Mucosa of descending colon (tissue), 3 donors: ENCODE measurements around the gene MAP1B. TPM values are rescaled to one million over a fixed set of nuclear protein-coding genes. Genes with fewer than 3 reads are reported as not detected.

Source experiments
- ATAC-seq: fragments of 200-7000 bp; cut with Tn5 transposase; one replicate; pipeline ENCODE4 v1.9.1; 2020; ENCODE audit warnings: mild to moderate bottlenecking, moderate library complexity
- DNase-seq, 3 donors: peaks; one replicate each; pipeline ENCODE4 v3.0.0-alpha.2; 2020
- H3K36me3 ChIP-seq: fragments of 200-600 bp; one replicate; pipeline ENCODE4 v1.8.0; 2021; ENCODE audit warnings: low read depth, mild to moderate bottlenecking
- H3K4me1 ChIP-seq: fragments of 200-600 bp; one replicate; pipeline ENCODE4 v1.8.0; 2021; ENCODE audit warnings: low read depth, mild to moderate bottlenecking
- H3K4me3 ChIP-seq: fragments of 200-600 bp; one replicate; pipeline ENCODE4 v1.8.0; 2021; ENCODE audit warnings: mild to moderate bottlenecking
- H3K9me3 ChIP-seq: fragments of 200-600 bp; one replicate; pipeline ENCODE4 v1.8.0; 2021; ENCODE audit warnings: mild to moderate bottlenecking
- CTCF ChIP-seq: fragments of 200-600 bp; IDR thresholded peaks from one replicate; pipeline ENCODE4 v1.8.0; 2022; ENCODE audit warnings: antibody characterized with exemption, mild to moderate bottlenecking
- intact Hi-C, 2 donors: fragments of 100-400 bp; cut with DNase I in 1 of 2; cut with micrococcal nuclease in 1 of 2; formaldehyde crosslinking; loops; one replicate each; pipeline versions ENCODE4 v1.11.0 to v1.11.1; 2022; cut with DNase I, micrococcal nuclease
- total RNA-seq, 3 donors: library from RNA; stranded (reverse); fragmentation: NEBNext Ultra II Directional in 2 of 3; extraction: Animal tissue kit (Norgen Biotek cat#: 25700) in 2 of 3; gene quantifications; one replicate each; pipeline versions ENCODE4 v1.2.1 to v1.2.4, GENCODE V29; 2021 to 2023
- donor health status: DM: no; HTN: no; CAD: no; lungs with moderate emphysema.
- donor health status: DM: no; HTN: no; CAD: no.
- donor health status: DM: no; HTN: yes; CAD: no.

MAP1B gene
- total RNA-seq, 3 donors from 2014 or later, result 6.5 to 72.3 (median 20.9) TPM

- intact Hi-C loops, result no loop called here
- DNase-seq (no peak), ATAC-seq (no peak)
- H3K36me3 ChIP-seq, result no peaks in the 10 kb centered on the region
- no peak for TF ChIP-seq CTCF
- no peak overlapping the region for H3K4me3 ChIP-seq
- no peaks in the 10 kb centered on the region for H3K4me1 ChIP-seq
- H3K9me3 ChIP-seq, result no peaks in the 10 kb centered on the region
Measured at GRCh38 chr5:72066705-72067107, 40.6 kb upstream of the MAP1B start.

- DNase-seq (no peak), ATAC-seq (no peak)
- no peaks in the 10 kb centered on the region for H3K9me3 ChIP-seq
- no peaks in the 10 kb centered on the region for H3K36me3 ChIP-seq
- H3K4me1 ChIP-seq, result no peaks in the 10 kb centered on the region
- intact Hi-C loops, result no loop called here
- no peak overlapping the region for H3K4me3 ChIP-seq
- no peak for TF ChIP-seq CTCF
Measured at GRCh38 chr5:72067682-72068470, 39.4 kb upstream of the MAP1B start.

- no peaks in the 10 kb centered on the region for H3K4me1 ChIP-seq
- intact Hi-C loops, result no loop called here
- no peaks in the 10 kb centered on the region for H3K9me3 ChIP-seq
- no peaks in the 10 kb centered on the region for H3K36me3 ChIP-seq
- TF ChIP-seq CTCF, result no peak
- ATAC-seq, result no peak
- H3K4me3 ChIP-seq, result no peak overlapping the region
- DNase-seq, result no peak
Measured at GRCh38 chr5:72070529-72070928, 36.7 kb upstream of the MAP1B start.

GRCh38 chr5:72071906-72072305 is 35.4 kb upstream of the MAP1B start:
- ATAC-seq (no peak), DNase-seq (no peak)
- H3K9me3 ChIP-seq, result no peaks in the 10 kb centered on the region
- no peak overlapping the region for H3K4me3 ChIP-seq
- intact Hi-C loops, result no loop called here
- no peak for TF ChIP-seq CTCF
- H3K36me3 ChIP-seq, result no peaks in the 10 kb centered on the region
- no peaks in the 10 kb centered on the region for H3K4me1 ChIP-seq

- Histone ChIP-seq H3K4me3 (no peak overlapping the region), H3K9me3 (no peaks in the 10 kb centered on the region), H3K4me1 (no peaks in the 10 kb centered on the region), H3K36me3 (no peaks in the 10 kb centered on the region)
- no peak for TF ChIP-seq CTCF
- DNase-seq (no peak), ATAC-seq (no peak)
- intact Hi-C loops, result no loop called here
Measured at GRCh38 chr5:72074251-72074650, 33.0 kb upstream of the MAP1B start.
